Measurements from ENCODE around the gene SCAPER.

GRCh38 chr15:76795217-76795616 lies 109.9 kb downstream of the SCAPER start:
- TF ChIP-seq CTCF (IDR thresholded peaks at IDR 0.05 in 2 of 3, conservative IDR thresholded peaks at IDR 0.05 in 1 of 3; ENCODE audit: control insufficient read depth in 2 of 3, extremely low read depth in 1 of 3, insufficient read depth in 1 of 3, low read depth in 3 of 3, low read length in 3 of 3) (no peak), POLR2AphosphoS5 (IDR thresholded peaks at IDR 0.05; ENCODE audit: low read length) (no peak), SPI1 (IDR thresholded peaks at IDR 0.05; ENCODE audit: borderline replicate concordance, insufficient read depth, low read depth, low read length) (no peak), RFX5 (IDR thresholded peaks at IDR 0.05; ENCODE audit: low read depth, low read length) (no peak), MEF2A (IDR thresholded peaks at IDR 0.05; ENCODE audit: insufficient read depth, low read depth, low read length) (no peak), ATF2 (IDR thresholded peaks at IDR 0.05; ENCODE audit: low read length) (no peak), USF1 (IDR thresholded peaks at IDR 0.05; ENCODE audit: borderline replicate concordance, extremely low read length, insufficient read depth, low read depth, low read length) (no peak)

Measured in GM12878 (cell line).